GM19468 (cell line): ENCODE results near the gene ORM2.

Source experiments
- ATAC-seq: cut with Tn5 transposase; IDR thresholded peaks from one replicate; pipeline ENCODE4 v1.9.1; 2021; ENCODE audit warnings: mild to moderate bottlenecking, moderate library complexity, moderate number of reproducible peaks; ENCODE audit not compliant: unreplicated experiment; ENCODE audit errors: extremely low read depth

The ORM2 gene

GRCh38 chr9:114367772-114368569 lies 38.3 kb downstream of the ORM2 start:
- no peak for ATAC-seq

- ATAC-seq, result no peak
These were observed 39.8 kb downstream of the ORM2 start for GRCh38 chr9:114369216-114370130.

DNA sequence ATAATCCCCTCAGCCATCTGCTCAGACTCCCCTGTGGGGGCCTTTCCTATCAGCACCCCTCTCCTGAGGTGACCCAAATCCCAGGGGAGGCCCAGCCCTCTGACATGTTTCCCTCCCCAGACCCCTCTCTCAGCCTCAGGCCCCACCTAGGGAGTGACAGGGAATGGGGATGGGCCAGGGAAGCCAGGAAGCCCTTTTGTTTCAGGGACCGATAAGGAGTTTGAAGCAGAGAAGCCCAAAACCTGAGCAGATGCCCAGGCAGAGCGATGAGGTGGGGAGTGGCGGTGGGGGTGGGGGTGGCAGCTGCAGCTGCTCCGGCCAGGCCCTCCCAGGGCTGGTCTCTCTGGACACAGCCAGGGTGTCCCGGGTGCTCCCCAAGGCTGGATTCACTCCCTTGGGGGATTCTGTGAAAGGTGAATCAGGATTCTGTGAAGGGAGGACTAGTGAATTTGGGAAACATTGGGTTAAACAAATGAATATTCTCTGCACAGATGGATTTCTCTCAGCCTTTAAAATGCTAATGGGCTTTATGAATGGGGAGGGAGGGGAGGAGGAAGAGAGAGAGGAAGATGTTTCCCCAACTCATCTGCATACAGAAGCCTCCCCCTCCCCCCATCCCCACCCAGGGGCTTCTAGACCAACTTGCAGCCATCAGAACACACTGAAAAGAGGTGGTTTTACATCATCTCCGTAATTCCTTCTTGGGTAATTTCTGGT lies 40.7 kb downstream of the ORM2 start:
- no peak for ATAC-seq

- ATAC-seq, result no peak
These were observed 41.3 kb downstream of the ORM2 start for GRCh38 chr9:114370968-114371320.

- no peak for ATAC-seq
These were observed 41.8 kb downstream of the ORM2 start for GRCh38 chr9:114371343-114371944.

DNA sequence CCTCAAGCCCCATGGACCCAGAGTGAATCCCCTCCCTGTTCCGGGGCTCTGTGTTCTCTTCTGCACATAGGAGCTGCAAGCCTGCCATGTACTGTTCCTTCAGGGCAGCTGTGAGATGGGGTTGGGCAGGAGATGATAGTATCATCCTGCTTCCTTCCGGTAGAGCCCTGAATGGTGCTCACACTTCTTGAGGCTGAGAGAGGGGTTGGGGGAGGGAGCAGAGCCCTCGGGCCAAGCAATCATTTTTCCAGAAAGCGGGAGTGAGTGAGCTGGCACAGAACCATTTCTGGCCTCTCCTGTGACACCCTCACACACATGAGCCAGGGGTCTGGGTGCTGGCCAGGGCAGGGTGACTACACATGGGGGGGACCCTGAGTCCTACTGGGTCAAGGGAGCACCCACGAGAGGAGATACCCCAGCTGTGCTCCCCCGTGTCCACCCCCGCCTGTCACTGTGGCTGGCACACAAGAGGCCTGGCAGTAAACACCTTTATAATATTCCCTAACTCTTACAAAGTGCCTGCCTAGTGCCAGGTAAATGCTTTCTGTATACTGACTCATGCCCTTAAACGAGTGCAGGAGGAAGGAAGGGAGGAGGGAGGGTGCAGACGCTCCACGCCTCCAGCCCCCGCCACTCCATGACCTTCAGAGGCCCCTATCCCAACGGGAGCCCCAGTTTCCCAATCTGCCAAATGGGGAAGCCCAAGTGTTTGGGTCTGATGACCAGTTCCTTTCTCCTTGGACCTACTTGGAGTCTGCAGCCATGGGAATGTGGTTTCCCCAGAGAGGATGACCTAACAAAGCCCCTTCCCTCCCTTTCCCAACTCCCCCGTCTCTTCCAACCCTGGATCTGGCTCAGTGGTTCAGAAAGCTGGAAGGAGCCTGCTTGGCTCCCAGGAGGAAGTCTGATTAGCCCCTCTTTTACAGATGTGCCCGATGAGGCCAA lies 42.6 kb downstream of the ORM2 start:
- no peak for ATAC-seq

DNA sequence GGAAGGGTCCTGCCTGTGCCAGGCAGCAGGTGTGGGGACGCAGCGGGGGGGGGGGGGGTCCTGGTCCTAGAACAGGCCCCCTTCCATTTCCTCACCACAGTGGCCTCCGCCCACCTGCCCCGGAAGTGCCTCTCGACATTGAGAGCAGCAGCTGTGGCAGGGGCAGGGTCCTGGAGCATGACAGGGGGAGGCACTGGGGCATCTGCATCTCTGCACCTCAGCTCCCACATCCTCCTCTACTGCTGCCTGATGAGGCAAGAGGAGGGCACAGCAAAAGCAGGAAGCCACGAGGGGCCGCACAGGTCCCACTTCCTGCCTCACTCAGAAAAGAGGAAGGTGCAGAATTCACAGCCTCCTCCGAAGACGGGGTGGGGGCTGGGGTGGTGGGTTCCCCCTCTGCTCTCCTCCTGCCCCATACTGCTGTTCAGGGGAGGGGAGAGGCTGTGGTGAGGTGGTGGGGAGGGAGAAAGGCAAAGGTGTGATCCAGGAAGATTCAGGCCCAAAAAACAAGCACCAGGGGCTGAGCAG lies 43.3 kb downstream of the ORM2 start:
- peak; percentile 96 for ATAC-seq

GRCh38 chr9:114373960-114374730 lies 44.5 kb downstream of the ORM2 start:
- no peak for ATAC-seq

GRCh38 chr9:114374936-114375335 lies 45.3 kb downstream of the ORM2 start:
- no peak for ATAC-seq

DNA sequence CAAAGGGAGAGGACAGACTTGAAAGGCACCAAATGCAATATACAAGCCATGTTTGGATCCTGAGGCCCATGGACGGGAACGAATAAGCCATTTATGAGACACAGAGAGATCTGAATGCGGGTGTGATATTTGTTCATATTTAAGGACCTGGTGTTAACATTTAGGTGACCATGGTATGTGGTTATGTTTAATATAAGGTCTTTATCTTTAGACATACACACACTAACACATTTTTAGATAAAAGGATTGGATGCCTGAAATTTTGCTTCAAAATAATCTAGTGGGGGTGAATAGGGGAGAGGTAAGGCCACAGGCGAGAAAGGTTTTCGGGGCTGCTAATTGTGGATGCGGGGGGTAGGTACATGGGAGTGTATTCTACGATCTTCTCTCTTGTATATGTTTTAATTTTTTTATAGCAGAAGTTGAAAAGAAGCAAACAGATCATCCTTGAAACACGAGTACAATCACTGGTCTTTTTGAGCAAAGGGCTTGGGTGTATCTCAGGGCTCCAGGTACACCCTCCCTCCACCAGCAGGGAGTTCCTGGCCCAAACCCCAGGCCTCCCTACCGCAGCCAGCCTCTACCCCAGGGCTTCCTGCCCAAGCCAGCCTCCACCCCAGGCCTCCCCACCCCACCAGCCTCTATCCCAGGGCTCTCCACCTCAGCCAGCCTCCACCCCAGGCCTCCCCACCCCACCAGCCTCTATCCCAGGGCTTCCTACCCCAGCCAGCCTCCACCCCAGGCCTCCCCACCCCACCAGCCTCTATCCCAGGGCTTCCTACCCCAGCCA lies 45.9 kb downstream of the ORM2 start:
- no peak for ATAC-seq

DNA sequence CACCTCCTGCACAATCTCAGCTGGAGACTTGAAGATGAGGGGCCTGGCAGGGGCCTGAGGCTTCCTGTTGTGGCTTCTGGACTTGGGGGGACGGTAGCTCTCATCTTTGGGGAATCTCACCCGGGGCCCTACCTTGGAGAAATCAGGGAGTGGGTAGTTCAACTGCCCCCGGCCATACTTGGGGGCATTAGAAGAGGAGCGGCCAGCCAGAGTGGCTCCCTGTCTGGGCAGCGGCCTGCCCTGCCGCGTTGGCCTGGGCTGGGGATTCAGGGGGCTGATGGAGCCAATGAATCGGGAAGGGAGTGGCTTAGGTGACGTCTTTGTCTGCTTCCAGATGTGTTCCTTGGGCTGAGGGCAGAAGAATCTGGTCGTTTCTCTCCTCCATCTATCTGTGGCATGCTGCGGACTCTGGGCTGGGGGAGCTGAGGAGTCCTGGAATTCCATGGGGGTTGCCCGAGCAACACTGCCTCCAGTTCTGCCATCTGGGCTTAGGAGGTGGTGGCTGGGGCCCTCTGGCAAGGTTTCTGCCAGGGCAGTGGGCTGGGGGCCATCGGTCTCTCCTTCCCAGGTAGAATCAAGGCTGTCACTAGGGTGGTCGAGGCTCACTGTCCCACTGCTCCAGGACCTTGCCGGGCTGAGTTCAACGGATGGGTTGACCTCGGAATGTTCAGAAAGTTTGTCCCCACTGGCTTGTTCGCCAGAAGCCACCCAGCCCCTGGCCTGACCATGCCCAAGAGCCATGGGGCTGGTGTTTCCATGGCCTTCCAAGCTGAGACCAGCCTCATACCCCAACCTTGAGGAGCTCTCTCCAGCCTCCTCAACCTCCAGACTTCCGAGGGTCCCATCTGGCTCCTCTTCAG lies 47.1 kb downstream of the ORM2 start:
- ATAC-seq, result no peak

DNA sequence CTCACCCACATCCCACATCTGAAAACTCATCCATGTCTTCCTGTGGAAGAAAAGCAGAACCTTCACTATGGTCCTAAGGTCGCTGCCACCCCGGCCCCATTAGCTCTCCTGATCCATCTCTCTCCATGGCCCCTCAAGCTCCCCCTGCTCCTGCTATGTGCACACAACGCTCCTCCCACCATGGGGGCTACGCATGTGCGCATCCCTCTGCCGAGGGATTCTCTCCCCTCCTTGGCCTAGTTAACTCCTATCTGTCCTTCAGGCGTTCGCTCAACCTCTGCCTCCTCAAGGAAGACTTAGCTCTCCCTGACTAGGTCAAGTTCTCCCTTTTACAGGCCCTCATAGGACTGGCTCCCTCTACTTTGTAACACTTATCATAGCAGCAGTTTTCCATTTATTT lies 48.3 kb downstream of the ORM2 start:
- ATAC-seq, result no peak

DNA sequence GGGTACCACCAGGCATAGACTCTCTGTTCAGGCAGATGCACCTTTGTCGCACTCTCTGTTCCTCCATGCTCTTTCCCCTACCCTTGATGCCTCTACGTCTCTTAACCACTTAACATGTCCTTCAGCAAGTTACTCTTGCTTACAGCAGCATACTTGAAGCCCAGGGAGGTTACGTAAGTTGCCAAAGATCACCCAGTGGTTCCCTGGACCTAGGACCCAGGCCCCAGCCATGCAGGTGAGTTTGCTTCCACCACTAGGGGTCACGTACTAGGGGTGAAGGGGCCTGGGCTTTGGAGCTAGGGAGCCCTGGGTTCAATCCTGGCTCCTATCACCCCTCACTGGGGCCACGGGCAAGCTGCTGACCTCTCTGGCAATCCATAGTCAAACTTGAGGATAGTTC lies 49.2 kb downstream of the ORM2 start:
- no peak for ATAC-seq
